PC-9 (cell line): ENCODE data around the gene MAP3K19. TPM values are rescaled to one million over a fixed set of nuclear protein-coding genes. Genes with fewer than 3 reads are reported as not detected.

ENCODE experiments used
- BruUV-seq: library from RNA; stranded (reverse); fragments of 400-500 nt; replicated peaks from 2 replicates; lab custom pipeline; 2021; lab: Mats Ljungman, UMichigan
- CTCF ChIA-PET: fragments of 300-600 bp; sonication (Branson Sonifier 250); formaldehyde crosslinking; loops from one replicate; lab custom pipeline; 2022; ENCODE audit warnings: antibody characterized with exemption; lab: Charles Lee
- POLR2A ChIA-PET: fragments of 300-600 bp; sonication (Branson Sonifier 250); formaldehyde crosslinking; loops from one replicate; lab custom pipeline; 2022; ENCODE audit warnings: antibody characterized with exemption; ENCODE audit not compliant: unreplicated experiment; lab: Charles Lee
- DNase-seq, 2 experiments: peaks; one replicate each; pipeline versions ENCODE4 v3.0.0 to v3.0.0-alpha.2; 2015 to 2022; ENCODE audit warnings: mixed read lengths in 1 of 2
- H2AFZ ChIP-seq: fragments of 200-600 bp; sonication (generic); 2 replicates; pipeline ENCODE4 v1.8.1; 2017; ENCODE audit warnings: antibody characterized with exemption
- H3F3A ChIP-seq: fragments of 200-600 bp; sonication (generic); 2 replicates; pipeline ENCODE4 v1.8.1; 2017; ENCODE audit warnings: antibody characterized with exemption, mild to moderate bottlenecking, low read depth; ENCODE audit not compliant: insufficient read depth
- H3K27ac ChIP-seq: fragments of 200-600 bp; sonication (generic); 2 replicates; pipeline ENCODE4 v1.6.1; 2016; ENCODE audit warnings: mixed run types
- H3K27me3 ChIP-seq: fragments of 200-600 bp; sonication (generic); 2 replicates; pipeline ENCODE4 v1.6.1; 2016; ENCODE audit warnings: low read depth, mixed run types; ENCODE audit not compliant: insufficient read depth
- H3K36me3 ChIP-seq: fragments of 200-600 bp; sonication (generic); 2 replicates; pipeline ENCODE4 v1.6.1; 2016; ENCODE audit warnings: low read depth, mixed run types
- H3K4me1 ChIP-seq: fragments of 200-600 bp; sonication (generic); replicated peaks from 2 replicates; pipeline ENCODE4 v1.6.1; 2016; ENCODE audit warnings: mixed run types; ENCODE audit not compliant: insufficient read depth
- H3K4me2 ChIP-seq: fragments of 200-600 bp; sonication (generic); 2 replicates; pipeline ENCODE4 v1.6.1; 2017; ENCODE audit warnings: mixed run types
- H3K4me3 ChIP-seq: fragments of 200-600 bp; sonication (generic); 2 replicates; pipeline ENCODE4 v1.6.1; 2016; ENCODE audit warnings: mixed run types
- H3K79me2 ChIP-seq: fragments of 200-600 bp; sonication (generic); 2 replicates; pipeline ENCODE4 v1.6.1; 2017; ENCODE audit warnings: low read depth, mixed run types
- H3K9me2 ChIP-seq: fragments of 200-600 bp; sonication (generic); 2 replicates; pipeline ENCODE4 v1.8.1; 2017; ENCODE audit warnings: mild to moderate bottlenecking; ENCODE audit not compliant: insufficient read depth
- H3K9me3 ChIP-seq: fragments of 200-600 bp; sonication (generic); 2 replicates; pipeline ENCODE4 v1.8.1; 2016; ENCODE audit warnings: low read depth; ENCODE audit not compliant: insufficient read depth
- H4K20me1 ChIP-seq: fragments of 200-600 bp; sonication (generic); 2 replicates; pipeline ENCODE4 v1.8.1; 2017; ENCODE audit not compliant: insufficient read depth
- CTCF ChIP-seq: fragments of 200-600 bp; sonication (generic); conservative IDR thresholded peaks from 2 replicates; pipeline ENCODE4 v1.6.1; 2017; ENCODE audit warnings: mixed run types, antibody characterized with exemption, mild to moderate bottlenecking, moderate library complexity
- EZH2 ChIP-seq: fragments of 200-600 bp; sonication (generic); IDR thresholded peaks from 2 replicates; pipeline ENCODE4 v1.8.0; 2017; ENCODE audit warnings: antibody characterized with exemption, low read depth
- intact Hi-C: fragments of 100-400 bp; cut with micrococcal nuclease; formaldehyde crosslinking; loops from one replicate; pipeline ENCODE4 v1.10.0; 2022; ENCODE audit not compliant: unreplicated experiment
- total RNA-seq: library from RNA; stranded (reverse); gene quantifications from 2 replicates; pipeline ENCODE4 v1.2.3, GENCODE V29; 2021

The MAP3K19 gene
- total RNA-seq, 1 experiment from 2014 or later: not detected

GRCh38 chr2:135050132-135050531, 2.9 kb upstream of the MAP3K19 start:
- TF ChIP-seq CTCF (no peak), EZH2 (no peak)
- no peaks in the 10 kb centered on the region for H4K20me1 ChIP-seq
- peaks cover 3% of the 10 kb centered on the region; the same call in 1 of the 2 replicates for H3F3A ChIP-seq
- peaks cover 30% of the 10 kb centered on the region for H3K79me2 ChIP-seq
- H3K27ac ChIP-seq: no peak overlapping the region
- no peaks in the 10 kb centered on the region for H3K9me2 ChIP-seq
- H3K4me1 ChIP-seq: peaks cover 16% of the 10 kb centered on the region
- intact Hi-C loops: loop anchor here (5.0 to 10.0 kb wide), 2 partner anchors 135 to 482 kb away; partner anchors contain the start of genes CCNT2, R3HDM1 and ZRANB3
- H3K9me3 ChIP-seq: no peaks in the 10 kb centered on the region
- no peak overlapping the region for H3K4me2 ChIP-seq
- no TSS peak for BruUV-seq
- H2AFZ ChIP-seq: no peak overlapping the region
- H3K4me3 ChIP-seq: no peak overlapping the region
- no peaks in the 10 kb centered on the region for H3K27me3 ChIP-seq
- CTCF ChIA-PET: no interaction called here
- DNase-seq: no peak
- POLR2A ChIA-PET: no interaction called here
- H3K36me3 ChIP-seq: peaks cover 6% of the 10 kb centered on the region; the same call in 1 of the 2 replicates

- no peaks in the 10 kb centered on the region for H3K27me3 ChIP-seq
- H3K79me2 ChIP-seq: peaks cover 10% of the 10 kb centered on the region
- H3K4me2 ChIP-seq: no peak overlapping the region
- no peaks in the 10 kb centered on the region for H3K9me2 ChIP-seq
- no peak overlapping the region for H3K4me3 ChIP-seq
- DNase-seq: no peak
- POLR2A ChIA-PET: no interaction called here
- no peaks in the 10 kb centered on the region for H3K36me3 ChIP-seq
- H3K9me3 ChIP-seq: no peaks in the 10 kb centered on the region
- intact Hi-C loops: no loop called here
- peaks cover 4% of the 10 kb centered on the region for H3K4me1 ChIP-seq
- TF ChIP-seq CTCF (no peak), EZH2 (no peak)
- CTCF ChIA-PET: no interaction called here
- no peak overlapping the region for H2AFZ ChIP-seq
- BruUV-seq: no TSS peak
- H4K20me1 ChIP-seq: no peaks in the 10 kb centered on the region
- peaks cover 3% of the 10 kb centered on the region; the same call in 1 of the 2 replicates for H3F3A ChIP-seq
- H3K27ac ChIP-seq: no peak overlapping the region
These were observed 875 bp upstream of the MAP3K19 start for GRCh38 chr2:135048122-135048521.

- no peak overlapping the region for H3K4me2 ChIP-seq
- no peak for DNase-seq
- H3K27ac ChIP-seq: no peak overlapping the region
- H3K27me3 ChIP-seq: no peaks in the 10 kb centered on the region
- CTCF ChIA-PET: no interaction called here
- POLR2A ChIA-PET: no interaction called here
- BruUV-seq: no TSS peak
- H3K4me1 ChIP-seq: no peaks in the 10 kb centered on the region
- H3K36me3 ChIP-seq: no peaks in the 10 kb centered on the region
- intact Hi-C loops: no loop called here
- no peaks in the 10 kb centered on the region; the same call in 1 of the 2 replicates for H3K9me2 ChIP-seq
- no peaks in the 10 kb centered on the region for H3K79me2 ChIP-seq
- no peak for TF ChIP-seq EZH2
- TF ChIP-seq CTCF: peak; percentile 66
- H3K9me3 ChIP-seq: no peaks in the 10 kb centered on the region
- no peaks in the 10 kb centered on the region for H4K20me1 ChIP-seq
- H3F3A ChIP-seq: peaks cover 3% of the 10 kb centered on the region; the same call in 1 of the 2 replicates
- no peak overlapping the region for H2AFZ ChIP-seq
- H3K4me3 ChIP-seq: no peak overlapping the region
These were observed 3.9 kb downstream of the MAP3K19 start for GRCh38 chr2:135043345-135043744.
